ENCODE measurements around the gene CDC42.
"Not testable (repeated sequence)": the region's sequence is repeated elsewhere in the genome, so short reads cannot be mapped to it uniquely, and the experiment has no call there.

Gene CDC42

DNA sequence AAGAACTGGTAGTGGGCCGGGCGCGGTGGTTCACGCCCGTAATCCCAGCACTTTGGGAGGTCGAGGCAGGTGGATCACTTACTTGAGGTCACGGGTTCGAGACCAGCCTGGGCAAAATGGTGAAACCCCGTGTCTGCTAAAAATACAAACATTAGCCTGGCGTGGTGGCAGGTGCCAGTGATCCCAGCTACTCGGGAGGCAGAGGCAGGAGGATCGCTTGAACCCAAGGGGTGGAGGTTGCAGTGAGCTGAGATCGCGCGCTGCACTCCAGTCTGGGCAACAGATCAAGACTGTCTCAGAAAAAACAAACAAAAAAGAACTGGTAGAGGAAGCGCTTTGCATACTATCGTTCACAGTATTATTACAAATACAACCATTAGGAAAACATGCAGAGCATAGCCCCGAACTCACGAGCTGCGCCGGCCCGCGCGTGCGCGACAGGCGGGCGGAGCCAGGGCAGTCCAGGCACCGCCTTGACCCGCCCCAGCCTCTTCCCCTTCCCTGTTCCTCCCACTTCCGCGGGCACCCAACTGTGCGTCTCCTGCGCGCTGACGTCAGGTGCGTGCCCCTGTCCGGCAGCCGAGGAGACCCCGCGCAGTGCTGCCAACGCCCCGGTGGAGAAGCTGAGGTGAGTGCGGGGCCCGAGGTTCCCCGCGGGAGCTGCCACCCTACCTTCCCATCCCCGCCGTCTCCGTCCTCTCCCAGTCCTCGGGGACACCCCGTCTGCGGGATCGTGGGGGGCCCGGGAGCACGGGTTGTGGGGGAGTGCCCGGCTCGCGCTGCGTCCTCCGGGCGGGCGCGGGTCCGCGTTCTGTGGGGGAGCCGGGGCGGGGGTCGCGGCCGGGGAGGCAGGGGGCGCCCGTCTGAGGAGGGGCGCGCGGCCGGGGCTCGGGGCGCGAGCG, at the start of gene CDC42:
TSS of gene CDC42 (plus strand) at position 595 of the 902 bp plus-strand sequence. CDS start 25,770 bp downstream, outside the sequence.
- peak within 1 kb of the TSS; percentile 19 for H2AFZ ChIP-seq (ENCODE audit: low read length, unreplicated experiment)

DNA sequence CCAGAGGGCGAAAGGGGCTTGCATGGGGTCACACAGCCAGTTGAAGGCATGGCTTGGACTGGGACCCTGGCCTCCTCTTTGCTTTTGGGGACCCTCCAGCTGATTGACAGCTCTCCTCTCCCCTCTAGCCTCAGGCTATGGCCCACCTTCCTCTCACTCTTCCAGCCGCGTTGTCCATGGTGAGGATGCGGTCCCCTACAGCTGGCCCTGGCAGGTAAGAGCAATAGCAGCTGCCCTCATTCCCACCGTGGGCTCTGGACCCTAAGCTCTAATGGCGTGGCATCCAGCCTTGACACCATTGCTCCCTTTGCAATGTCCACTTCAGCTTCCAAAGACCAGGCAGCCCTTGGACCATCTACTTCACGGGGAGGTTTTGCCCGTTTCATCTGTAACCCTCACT, 49.6 kb upstream of the CDC42 start:
- not testable (repeated sequence) for H3K79me2 ChIP-seq (ENCODE audit: control insufficient read depth, insufficient read depth, low read length, unreplicated experiment); H3K36me3 ChIP-seq (ENCODE audit: insufficient read depth, low read length); H3K4me3 ChIP-seq (ENCODE audit: low read depth, low read length); H3K27ac ChIP-seq (ENCODE audit: low read depth, low read length); H3K4me1 ChIP-seq (ENCODE audit: control insufficient read depth, insufficient read depth, low read length, unreplicated experiment); H3K27me3 ChIP-seq (ENCODE audit: insufficient read depth, low read length); H2AFZ ChIP-seq (ENCODE audit: low read length, unreplicated experiment)

More for the DNA sequence above, at the start of gene CDC42:
- Histone ChIP-seq H3K36me3 (ENCODE audit: insufficient read depth, low read length) (peaks cover 11% of the 10 kb centered on the region; the same call in 1 of the 2 replicates), H3K4me1 (ENCODE audit: control insufficient read depth, insufficient read depth, low read length, unreplicated experiment) (peaks cover 36% of the 10 kb centered on the region), H3K4me3 (ENCODE audit: low read depth, low read length) (peak within 1 kb of the TSS; percentile 96), H3K79me2 (ENCODE audit: control insufficient read depth, insufficient read depth, low read length, unreplicated experiment) (peaks cover 40% of the 10 kb centered on the region), H3K27ac (ENCODE audit: low read depth, low read length) (peak within 1 kb of the TSS; percentile 80), H3K27me3 (ENCODE audit: insufficient read depth, low read length) (no peaks in the 10 kb centered on the region)

DNA sequence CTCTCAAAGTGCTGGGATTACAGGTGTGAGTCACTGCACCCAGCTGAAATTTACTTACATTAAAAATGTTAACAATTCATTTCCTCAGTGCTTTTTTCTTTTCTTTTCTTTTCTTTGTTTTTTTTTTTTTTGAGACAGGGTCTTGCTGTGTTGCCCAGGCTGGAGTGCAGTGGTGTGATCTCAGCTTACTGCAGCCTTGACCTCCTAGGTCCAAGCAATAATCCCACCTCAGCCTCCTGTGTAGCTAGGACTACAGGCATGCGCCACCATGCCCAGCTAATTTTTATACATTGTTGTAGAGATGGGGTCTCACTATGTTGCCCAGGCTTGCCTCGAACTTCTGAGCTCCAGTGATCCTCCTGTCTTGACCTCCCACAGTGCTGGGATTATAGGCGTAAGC, 48.5 kb upstream of the CDC42 start:
- H3K27me3 ChIP-seq (ENCODE audit: insufficient read depth, low read length); H3K36me3 ChIP-seq (ENCODE audit: insufficient read depth, low read length); H3K4me3 ChIP-seq (ENCODE audit: low read depth, low read length); H3K4me1 ChIP-seq (ENCODE audit: control insufficient read depth, insufficient read depth, low read length, unreplicated experiment); H3K27ac ChIP-seq (ENCODE audit: low read depth, low read length); H3K79me2 ChIP-seq (ENCODE audit: control insufficient read depth, insufficient read depth, low read length, unreplicated experiment); H2AFZ ChIP-seq (ENCODE audit: low read length, unreplicated experiment): not testable (repeated sequence)

DNA sequence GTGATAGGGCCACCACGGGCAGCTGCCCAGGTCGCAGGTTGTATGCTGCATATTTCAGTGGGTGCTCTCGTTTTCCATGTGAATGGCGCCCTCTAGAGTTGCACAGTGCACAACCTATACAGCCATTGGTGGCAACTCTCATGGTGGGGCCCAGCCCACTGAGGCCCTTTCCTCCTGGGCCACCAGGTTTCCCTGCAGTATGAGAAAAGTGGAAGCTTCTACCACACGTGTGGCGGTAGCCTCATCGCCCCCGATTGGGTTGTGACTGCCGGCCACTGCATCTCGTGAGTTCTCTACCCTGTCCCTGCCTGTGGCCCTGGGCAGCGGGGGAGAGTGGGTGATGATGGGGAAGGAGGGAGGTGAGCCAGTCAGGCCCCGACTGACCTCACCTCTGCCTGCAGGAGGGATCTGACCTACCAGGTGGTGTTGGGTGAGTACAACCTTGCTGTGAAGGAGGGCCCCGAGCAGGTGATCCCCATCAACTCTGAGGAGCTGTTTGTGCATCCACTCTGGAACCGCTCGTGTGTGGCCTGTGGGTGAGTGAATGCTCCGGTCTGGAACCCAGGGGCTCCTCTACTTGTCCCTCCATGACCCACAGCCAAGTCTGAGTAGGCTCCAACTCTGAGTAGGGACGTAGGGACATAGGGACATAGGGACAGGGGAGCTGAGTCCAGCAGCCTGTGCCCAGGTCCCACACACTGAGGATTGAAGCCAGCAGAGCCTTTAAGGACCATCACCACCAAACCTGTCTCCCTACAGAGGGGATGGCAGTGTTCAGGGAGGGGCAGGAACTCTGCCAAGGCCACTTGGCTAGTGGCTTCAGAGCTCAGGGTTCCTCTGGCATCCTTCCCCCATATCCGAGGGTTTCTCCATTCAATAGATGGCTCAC, 47.0 kb upstream of the CDC42 start:
- not testable (repeated sequence) for H3K27me3 ChIP-seq (ENCODE audit: insufficient read depth, low read length); H3K27ac ChIP-seq (ENCODE audit: low read depth, low read length); H2AFZ ChIP-seq (ENCODE audit: low read length, unreplicated experiment); H3K4me1 ChIP-seq (ENCODE audit: control insufficient read depth, insufficient read depth, low read length, unreplicated experiment); H3K36me3 ChIP-seq (ENCODE audit: insufficient read depth, low read length); H3K4me3 ChIP-seq (ENCODE audit: low read depth, low read length); H3K79me2 ChIP-seq (ENCODE audit: control insufficient read depth, insufficient read depth, low read length, unreplicated experiment)

DNA sequence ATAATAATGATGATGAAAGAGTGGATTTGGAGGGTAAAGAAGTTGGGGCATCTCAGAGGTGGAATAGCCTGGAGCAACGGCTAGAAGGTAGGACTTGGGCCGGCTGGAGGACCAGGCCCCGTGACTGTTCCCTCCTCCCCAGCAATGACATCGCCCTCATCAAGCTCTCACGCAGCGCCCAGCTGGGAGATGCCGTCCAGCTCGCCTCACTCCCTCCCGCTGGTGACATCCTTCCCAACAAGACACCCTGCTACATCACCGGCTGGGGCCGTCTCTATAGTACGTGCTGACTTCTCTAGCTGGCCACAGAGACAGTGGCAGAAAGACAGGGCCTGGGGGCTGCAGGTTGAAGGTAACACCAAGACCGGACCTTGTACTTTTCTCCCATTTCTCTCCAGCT, 45.8 kb upstream of the CDC42 start:
- H3K27me3 ChIP-seq (ENCODE audit: insufficient read depth, low read length), result not testable (repeated sequence)

DNA sequence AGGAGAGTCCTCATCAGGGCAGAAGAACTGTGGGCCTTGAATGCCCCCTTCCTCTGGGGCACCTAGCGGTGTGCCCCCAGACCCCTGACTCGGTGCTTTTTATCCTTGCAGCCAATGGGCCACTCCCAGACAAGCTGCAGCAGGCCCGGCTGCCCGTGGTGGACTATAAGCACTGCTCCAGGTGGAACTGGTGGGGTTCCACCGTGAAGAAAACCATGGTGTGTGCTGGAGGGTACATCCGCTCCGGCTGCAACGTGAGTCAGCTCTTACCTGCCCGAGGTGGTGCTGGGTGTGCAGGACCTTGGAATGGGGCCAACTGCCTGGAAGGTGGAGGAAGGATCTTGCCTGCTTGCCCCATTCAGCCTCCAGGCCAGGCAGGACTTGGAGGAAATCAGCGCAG, 45.2 kb upstream of the CDC42 start:
- not testable (repeated sequence) for H3K4me3 ChIP-seq (ENCODE audit: low read depth, low read length); H3K27ac ChIP-seq (ENCODE audit: low read depth, low read length); H3K79me2 ChIP-seq (ENCODE audit: control insufficient read depth, insufficient read depth, low read length, unreplicated experiment); H3K27me3 ChIP-seq (ENCODE audit: insufficient read depth, low read length); H2AFZ ChIP-seq (ENCODE audit: low read length, unreplicated experiment); H3K36me3 ChIP-seq (ENCODE audit: insufficient read depth, low read length); H3K4me1 ChIP-seq (ENCODE audit: control insufficient read depth, insufficient read depth, low read length, unreplicated experiment)

More for the DNA sequence above, 45.8 kb upstream of the CDC42 start:
- H3K27ac ChIP-seq (ENCODE audit: low read depth, low read length); H3K79me2 ChIP-seq (ENCODE audit: control insufficient read depth, insufficient read depth, low read length, unreplicated experiment); H3K4me1 ChIP-seq (ENCODE audit: control insufficient read depth, insufficient read depth, low read length, unreplicated experiment); H2AFZ ChIP-seq (ENCODE audit: low read length, unreplicated experiment); H3K4me3 ChIP-seq (ENCODE audit: low read depth, low read length); H3K36me3 ChIP-seq (ENCODE audit: insufficient read depth, low read length): not testable (repeated sequence)

DNA sequence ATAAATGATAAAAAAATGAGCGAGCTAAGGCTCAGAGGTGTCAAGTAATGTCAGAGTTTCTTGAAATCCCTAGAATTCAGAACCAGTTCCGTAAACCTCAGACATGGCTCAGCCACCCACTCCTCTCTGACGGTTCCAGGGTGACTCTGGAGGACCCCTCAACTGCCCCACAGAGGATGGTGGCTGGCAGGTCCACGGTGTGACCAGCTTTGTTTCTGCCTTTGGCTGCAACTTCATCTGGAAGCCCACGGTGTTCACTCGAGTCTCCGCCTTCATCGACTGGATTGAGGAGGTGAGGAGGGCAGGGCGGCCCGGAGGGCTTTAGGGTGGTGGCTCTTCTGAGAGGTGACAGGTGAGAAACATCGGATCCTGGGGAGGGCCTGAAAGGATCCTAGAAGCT, 42.9 kb upstream of the CDC42 start:
- H2AFZ ChIP-seq (ENCODE audit: low read length, unreplicated experiment); H3K79me2 ChIP-seq (ENCODE audit: control insufficient read depth, insufficient read depth, low read length, unreplicated experiment); H3K4me1 ChIP-seq (ENCODE audit: control insufficient read depth, insufficient read depth, low read length, unreplicated experiment): not testable (repeated sequence)

DNA sequence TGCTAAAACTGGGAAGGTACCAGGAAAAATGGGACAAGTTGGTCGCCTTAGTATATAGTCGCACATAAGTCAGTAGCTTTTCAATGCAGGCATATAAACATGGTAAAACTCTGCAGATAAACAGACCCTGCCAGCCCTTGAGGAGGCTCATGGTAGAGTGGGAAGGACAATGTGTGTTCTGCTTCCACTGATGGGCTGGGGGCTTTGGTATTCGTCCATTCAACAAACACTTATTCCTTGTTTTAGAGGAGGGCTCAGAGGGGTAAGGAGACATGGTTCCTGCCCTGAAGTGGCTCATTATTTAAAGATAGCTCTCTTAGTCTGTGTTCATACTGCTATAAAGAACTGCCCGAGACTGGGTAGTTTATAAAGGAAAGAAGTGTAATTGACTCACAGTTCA, 39.8 kb upstream of the CDC42 start:
- not testable (repeated sequence) for H3K79me2 ChIP-seq (ENCODE audit: control insufficient read depth, insufficient read depth, low read length, unreplicated experiment); H3K4me1 ChIP-seq (ENCODE audit: control insufficient read depth, insufficient read depth, low read length, unreplicated experiment); H3K27ac ChIP-seq (ENCODE audit: low read depth, low read length); H3K4me3 ChIP-seq (ENCODE audit: low read depth, low read length); H2AFZ ChIP-seq (ENCODE audit: low read length, unreplicated experiment); H3K27me3 ChIP-seq (ENCODE audit: insufficient read depth, low read length); H3K36me3 ChIP-seq (ENCODE audit: insufficient read depth, low read length)

More for the DNA sequence above, 42.9 kb upstream of the CDC42 start:
- H3K27me3 ChIP-seq (ENCODE audit: insufficient read depth, low read length); H3K27ac ChIP-seq (ENCODE audit: low read depth, low read length); H3K4me3 ChIP-seq (ENCODE audit: low read depth, low read length); H3K36me3 ChIP-seq (ENCODE audit: insufficient read depth, low read length): not testable (repeated sequence)

DNA sequence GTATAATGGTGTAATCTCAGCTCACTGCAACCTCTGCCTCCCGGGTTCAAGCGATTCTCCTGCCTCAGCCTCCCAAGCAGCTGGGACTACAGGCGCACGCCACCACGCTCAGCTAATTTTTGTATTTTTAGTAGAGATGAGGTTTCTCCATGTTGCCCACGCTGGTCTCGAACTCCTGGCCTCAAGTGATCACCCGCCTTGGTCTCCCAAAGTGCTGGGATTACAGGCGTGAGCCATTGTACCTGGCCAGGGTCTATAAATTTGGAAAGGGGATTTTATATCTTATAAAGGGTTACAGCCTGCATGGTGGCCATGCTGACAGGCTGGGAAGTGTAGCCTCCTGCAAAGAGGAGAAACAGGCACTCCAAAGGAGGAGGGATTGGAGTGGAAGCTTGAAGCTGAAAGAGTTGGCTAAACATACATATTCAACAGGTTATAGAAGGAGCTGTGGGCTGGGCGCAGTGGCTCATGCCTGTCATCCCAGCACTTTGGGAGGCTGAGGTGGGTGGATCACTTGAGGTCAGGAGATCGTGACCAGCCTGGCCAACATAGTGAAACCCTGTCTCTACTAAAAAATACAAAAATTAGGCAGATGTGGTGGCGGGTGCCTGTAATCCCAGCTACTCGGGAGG, 37.8 kb upstream of the CDC42 start:
- H2AFZ ChIP-seq (ENCODE audit: low read length, unreplicated experiment); H3K27me3 ChIP-seq (ENCODE audit: insufficient read depth, low read length); H3K27ac ChIP-seq (ENCODE audit: low read depth, low read length); H3K79me2 ChIP-seq (ENCODE audit: control insufficient read depth, insufficient read depth, low read length, unreplicated experiment); H3K4me3 ChIP-seq (ENCODE audit: low read depth, low read length); H3K36me3 ChIP-seq (ENCODE audit: insufficient read depth, low read length): not testable (repeated sequence)
- H3K4me1 ChIP-seq (ENCODE audit: control insufficient read depth, insufficient read depth, low read length, unreplicated experiment), result peaks cover 12% of the 10 kb centered on the region

DNA sequence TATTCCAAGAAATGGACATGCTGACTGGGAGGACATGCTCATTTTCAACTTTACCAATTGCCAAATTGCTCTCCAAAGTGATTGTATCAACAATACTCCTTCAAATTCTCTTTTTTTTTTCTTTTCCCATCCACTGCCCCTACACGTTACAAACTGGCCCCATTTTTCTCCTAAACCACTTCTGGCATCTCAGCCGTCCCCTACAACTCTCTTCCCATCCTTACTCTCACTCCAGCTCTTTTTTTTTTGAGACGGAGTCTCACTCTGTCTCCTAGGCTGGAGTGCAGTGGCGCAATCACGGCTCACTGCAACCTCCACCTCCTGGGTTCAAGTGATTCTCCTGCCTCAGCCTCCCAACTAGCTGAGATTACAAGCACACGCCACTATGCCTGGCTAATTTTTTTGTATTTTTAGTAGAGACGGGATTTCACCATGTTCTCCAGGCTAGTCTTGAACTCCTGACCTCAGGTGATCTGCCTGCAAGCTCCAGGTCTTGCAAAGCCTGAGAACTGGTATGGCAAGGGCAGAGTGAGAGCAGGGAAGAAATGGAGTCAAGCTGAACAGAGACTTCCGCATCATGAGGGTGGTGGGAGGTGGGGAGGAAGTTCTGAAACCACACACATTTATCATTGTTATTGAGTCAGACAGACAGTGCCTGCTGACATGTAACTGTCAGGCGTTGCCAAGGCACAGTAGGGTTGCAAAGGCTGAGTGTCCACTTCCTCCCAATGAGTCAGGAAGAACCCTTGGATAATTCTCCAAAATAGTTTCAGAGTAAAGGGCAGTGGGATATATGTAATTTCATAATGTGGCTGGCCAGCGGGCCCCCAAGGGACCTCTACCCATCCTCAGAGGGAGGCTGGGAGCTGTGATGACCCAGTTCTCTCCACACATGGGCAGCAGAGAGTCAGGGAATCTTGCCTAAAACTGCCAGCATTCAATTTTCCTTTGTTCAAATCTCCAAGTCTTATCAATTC, 33.6 kb upstream of the CDC42 start:
- no peaks in the 10 kb centered on the region for H3K79me2 ChIP-seq (ENCODE audit: control insufficient read depth, insufficient read depth, low read length, unreplicated experiment)
- peaks cover 14% of the 10 kb centered on the region for H3K4me1 ChIP-seq (ENCODE audit: control insufficient read depth, insufficient read depth, low read length, unreplicated experiment)
- peak overlapping the region; percentile 54 for H3K27ac ChIP-seq (ENCODE audit: low read depth, low read length)
- H3K36me3 ChIP-seq (ENCODE audit: insufficient read depth, low read length), result no peaks in the 10 kb centered on the region
- H2AFZ ChIP-seq (ENCODE audit: low read length, unreplicated experiment), result no peak overlapping the region
- no peak overlapping the region for H3K4me3 ChIP-seq (ENCODE audit: low read depth, low read length)
- no peaks in the 10 kb centered on the region for H3K27me3 ChIP-seq (ENCODE audit: insufficient read depth, low read length)
